GM19468 (cell line): ENCODE data around the gene APPL2.

Experiments used
- ATAC-seq: cut with Tn5 transposase; IDR thresholded peaks from one replicate; pipeline ENCODE4 v1.9.1; 2021; ENCODE audit warnings: mild to moderate bottlenecking, moderate library complexity, moderate number of reproducible peaks; ENCODE audit not compliant: unreplicated experiment; ENCODE audit errors: extremely low read depth

Gene APPL2, protein sequence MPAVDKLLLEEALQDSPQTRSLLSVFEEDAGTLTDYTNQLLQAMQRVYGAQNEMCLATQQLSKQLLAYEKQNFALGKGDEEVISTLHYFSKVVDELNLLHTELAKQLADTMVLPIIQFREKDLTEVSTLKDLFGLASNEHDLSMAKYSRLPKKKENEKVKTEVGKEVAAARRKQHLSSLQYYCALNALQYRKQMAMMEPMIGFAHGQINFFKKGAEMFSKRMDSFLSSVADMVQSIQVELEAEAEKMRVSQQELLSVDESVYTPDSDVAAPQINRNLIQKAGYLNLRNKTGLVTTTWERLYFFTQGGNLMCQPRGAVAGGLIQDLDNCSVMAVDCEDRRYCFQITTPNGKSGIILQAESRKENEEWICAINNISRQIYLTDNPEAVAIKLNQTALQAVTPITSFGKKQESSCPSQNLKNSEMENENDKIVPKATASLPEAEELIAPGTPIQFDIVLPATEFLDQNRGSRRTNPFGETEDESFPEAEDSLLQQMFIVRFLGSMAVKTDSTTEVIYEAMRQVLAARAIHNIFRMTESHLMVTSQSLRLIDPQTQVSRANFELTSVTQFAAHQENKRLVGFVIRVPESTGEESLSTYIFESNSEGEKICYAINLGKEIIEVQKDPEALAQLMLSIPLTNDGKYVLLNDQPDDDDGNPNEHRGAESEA

DNA sequence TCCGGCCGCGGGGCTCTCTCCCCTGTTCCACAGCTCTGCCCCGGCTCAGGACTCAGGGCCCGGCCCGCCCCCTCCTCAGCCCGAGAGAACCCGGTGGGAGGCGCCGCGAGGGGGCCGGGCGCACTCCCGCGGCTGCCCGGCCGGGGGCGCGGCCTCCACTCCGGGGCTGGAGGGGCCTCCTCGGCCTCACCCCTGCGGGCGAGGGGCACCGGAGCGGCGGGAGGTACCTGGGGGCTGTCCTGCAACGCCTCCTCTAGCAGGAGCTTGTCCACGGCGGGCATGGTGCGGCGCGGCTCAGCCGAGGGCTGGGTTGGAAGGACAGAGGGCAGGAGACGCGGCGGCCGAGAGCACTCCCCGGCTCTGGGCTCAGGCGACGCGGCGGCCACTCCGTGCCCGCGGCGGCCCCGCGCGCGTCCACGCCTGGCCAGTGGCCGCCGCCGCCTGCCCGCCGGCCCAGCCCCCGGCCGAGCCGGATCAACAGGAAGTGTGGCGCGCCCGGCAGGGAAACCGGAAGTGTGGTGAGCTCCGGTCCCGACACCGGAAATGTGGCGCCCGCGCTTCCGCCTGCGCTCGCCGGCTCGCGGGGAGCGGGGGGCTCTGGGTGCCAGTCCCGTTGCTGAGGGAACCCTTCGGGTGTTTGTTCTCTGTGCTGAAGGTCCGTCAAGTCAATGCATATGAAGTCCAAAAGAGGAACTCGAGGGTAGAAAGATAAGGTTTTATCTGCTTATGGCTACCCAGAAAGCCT is at the start of gene APPL2:
APPL2 (minus strand) TSS at position 443 of the 745 bp plus-strand sequence; CDS start at position 281, 162 bp downstream.
- peak; percentile 56 for ATAC-seq

DNA sequence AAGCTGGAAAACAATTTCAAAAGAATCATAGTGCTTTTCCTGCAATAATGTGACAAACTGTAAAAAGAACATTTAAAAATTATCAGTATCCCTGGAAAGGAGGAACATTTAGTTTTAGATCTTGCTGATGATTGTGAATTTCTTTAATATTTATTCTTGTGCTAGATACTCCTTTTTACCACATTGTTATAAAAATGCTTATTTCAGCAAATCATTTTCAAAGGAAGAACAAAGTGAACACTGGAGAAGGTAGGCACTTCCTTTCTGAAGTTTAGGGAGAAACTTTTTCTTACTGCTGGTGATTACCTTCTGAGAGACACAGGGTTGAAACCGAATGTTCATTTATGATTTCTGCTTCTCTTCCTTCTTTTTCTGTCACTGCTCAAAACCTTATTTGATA is 49.4 kb upstream of the APPL2 start:
- no peak for ATAC-seq

DNA sequence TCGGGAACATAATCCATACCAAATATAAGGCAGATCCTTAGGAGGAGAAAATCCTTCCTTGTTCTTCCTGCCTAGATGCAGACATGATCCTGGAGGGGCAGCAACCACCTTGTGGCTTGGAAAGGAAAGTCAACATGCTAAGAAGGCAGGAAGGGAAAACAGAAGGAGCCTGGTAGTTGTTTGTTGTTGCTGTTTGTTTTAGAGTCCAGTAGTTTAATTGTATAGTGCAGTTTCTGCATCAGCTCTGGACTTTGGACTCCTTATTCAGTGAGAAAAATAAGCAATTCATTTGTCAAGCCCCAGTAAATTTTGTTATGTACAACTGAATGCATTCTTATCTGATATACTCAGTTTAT is 45.7 kb upstream of the APPL2 start:
- no peak for ATAC-seq

DNA sequence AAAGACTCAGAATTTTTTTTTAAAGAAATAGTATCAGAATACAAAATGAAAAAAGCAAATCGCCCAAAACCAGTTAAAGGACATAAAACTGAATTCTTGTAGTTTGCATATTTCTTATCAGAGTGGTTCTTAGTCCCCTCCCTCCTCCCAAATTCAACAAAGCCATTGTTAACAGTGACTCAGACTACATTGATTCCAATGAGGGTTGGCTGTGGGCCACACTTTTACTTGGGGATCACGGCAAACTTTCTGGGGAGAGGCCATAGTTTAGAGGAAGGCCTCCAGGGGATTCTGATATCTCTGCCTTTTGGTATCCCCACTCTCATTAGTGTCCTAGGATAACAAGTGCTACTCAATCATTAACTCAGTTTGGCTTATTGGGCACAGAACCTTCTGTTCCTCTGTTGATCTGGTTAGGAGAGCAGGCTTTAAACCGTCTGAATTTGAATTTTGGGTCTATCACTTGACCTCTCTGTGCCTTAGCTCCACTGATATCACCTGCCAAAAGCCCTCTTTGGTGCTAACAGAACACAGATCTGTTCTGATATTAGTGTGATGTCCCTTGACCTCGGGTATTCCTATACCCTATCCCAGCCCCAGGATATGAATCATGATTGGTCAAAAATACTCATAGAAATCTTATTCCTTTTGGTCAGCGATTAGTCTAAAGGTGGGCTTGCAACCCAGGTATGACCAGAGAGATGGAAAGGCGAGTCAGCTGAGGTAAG is 45.2 kb upstream of the APPL2 start:
- no peak for ATAC-seq

DNA sequence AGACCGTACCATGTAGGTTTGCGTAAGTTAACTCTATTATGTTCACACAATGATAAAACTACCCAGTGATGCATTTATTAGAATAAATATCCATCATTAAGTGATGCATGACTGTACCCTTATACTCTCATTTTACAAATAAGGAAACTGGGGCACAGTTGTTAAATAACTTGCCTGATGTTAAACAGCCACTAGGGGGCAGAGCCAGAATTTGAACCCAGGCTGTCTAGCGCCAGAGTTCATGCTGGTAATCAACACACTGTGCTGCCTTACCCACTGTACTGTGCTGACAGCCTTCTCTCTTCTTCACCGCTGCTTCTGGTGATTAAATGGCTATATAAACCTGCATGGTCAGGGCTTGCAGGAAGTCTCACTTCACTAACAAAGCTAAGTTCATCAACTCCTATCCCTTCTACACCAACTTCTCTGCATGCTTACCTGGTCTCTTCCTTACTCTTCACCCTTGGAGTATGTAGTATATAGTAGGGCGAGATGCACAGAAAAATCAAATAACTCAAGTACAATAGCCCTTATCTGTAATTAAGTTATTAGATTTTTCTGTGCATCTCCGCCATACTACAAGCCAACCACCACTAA is 43.6 kb upstream of the APPL2 start:
- ATAC-seq = no peak

DNA sequence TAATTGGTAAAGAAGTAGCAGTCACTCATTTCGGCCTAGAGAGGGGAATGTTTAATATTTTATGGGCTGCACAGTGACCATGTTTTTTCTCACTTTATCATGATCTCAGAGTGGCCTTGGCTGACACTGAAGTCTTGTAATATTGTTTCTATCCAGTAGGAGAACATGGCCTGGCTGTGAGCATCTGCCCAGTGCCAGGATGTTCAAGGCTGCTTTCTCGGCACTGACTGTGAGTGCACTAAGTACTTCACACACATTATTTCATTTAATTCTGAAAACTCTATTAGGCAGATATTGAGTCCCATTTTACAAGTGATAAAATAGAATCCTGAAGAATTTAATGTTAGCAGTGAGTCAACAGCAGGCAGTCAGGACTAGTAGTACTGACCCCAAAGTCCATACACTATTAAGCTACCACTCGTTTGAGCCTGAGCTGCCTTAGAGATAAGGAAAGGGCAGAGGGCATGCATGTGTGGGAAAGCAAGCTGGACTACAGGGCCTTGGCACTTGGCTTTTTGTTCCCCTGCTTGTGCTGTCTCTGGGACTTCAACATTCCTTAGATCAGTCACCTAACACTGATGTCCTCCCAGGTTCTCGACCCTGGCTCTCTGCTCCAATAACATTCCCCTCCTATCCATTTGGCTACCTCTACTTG is 42.2 kb upstream of the APPL2 start:
- no peak for ATAC-seq

DNA sequence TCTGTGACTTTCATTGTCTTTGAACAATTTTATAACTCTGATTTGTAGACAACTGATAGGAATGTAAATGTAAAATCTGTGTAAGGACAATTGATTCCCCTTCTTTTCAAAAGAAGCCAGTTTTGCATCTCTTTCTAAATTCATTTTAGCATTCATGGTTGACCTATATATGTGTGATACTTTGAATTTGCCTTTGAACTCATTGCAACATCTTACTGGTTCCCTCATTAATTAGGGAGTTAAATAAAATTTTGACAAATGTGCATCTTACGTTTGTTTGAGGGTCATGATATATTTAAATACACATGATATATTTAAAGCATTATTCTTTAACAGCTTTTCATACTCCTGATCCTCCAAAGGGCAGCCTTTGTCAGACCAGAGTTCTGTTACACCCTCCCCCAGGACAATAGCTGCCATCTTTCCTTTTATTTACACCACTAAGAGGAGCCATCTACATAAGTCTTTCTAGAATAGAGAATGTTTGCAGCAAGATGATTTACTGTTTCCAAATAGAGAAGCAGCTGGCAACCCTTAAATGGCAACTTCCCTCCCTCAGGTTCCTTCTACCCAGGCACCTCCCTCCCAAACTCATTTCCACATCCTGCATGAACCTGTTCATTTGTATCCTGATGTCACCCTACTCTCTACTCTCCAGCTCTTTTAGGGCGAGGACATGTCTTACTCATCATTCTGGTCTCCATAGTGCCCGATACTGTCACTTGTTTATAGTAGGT is 40.2 kb upstream of the APPL2 start:
- ATAC-seq = no peak

DNA sequence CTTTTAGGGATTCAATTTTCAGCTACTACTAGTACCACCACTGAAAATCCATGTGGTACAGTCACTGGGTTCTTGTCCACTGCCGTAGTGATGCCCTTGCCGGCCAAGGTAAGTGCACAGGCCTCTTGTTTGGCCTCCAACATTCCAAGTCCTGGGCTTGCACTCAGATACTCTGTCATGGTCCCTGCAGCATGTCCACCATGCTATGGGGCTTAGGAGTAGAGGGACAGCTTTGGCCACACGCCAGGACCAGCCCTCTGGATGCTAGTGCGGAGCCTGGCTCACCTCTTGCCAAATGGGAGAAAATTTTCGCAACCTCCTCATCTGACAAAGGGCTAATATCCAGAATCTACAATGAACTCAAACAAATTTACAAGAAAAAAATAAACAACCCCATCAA is 38.6 kb upstream of the APPL2 start:
- no peak for ATAC-seq

DNA sequence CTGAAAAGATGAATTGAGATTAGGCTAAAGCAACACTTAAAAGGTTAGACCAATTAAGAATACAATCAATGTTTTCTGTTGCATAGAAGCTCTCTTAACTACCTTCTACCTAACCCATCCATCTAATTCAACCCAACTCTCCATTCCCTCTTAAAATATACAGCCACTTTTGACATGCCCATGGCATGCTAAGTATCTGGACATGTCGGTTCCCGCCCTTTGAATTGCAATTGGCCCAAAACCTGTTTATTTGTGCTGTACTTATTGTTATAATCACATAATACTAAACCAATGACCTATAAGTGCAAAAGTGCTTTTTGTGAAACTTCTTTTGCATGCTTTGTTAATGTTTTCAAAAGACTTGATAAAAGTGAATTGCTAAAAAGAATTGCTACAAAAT is 37.6 kb upstream of the APPL2 start:
- ATAC-seq = no peak

DNA sequence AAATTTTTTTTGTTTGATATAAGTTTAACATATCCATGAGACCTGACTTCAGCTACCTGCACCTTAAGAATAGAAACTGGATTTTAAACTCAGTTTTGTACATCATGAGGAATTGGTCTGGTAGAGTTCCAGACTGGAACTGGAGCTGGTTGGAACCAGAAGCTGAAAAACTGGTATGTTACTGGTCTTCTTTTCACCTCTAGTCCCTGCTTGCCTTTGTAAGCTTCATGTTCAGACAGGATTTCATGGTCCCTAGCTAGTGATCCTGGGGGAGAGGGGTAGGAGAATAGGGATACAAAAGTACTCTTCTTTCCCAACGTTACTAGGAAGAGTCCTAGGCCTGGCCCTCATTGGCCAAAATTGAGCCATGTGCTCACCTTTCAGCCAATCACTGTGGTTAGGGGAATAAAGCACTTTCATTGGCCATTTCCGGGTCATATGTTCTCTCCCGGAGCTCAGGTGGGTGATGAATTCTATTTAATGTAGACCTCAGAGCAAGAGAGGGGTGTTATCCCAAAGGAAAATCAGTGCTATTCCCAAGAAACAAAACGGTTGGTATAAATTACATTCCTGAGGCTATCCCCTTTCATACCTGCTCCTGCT is 36.9 kb upstream of the APPL2 start:
- ATAC-seq = no peak

DNA sequence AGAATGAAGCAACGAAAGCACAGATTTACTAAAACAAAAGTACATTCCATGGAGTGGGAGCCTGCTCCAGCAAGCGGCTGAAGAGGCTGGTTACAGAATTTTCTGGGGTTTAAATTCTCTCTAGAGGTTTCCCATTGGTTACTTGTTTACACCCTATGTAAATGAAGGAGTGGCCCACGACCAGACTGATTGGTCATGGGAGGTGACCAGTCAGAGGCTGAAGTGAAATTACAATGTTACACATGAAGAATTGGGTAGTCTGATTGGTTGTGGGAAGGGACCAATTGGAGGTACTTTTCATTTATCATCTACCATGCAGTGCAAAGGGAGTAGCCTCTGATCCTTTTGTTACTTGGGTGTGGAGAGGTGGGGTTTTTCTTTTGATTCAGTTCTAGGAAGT is 36.2 kb upstream of the APPL2 start:
- ATAC-seq = no peak

DNA sequence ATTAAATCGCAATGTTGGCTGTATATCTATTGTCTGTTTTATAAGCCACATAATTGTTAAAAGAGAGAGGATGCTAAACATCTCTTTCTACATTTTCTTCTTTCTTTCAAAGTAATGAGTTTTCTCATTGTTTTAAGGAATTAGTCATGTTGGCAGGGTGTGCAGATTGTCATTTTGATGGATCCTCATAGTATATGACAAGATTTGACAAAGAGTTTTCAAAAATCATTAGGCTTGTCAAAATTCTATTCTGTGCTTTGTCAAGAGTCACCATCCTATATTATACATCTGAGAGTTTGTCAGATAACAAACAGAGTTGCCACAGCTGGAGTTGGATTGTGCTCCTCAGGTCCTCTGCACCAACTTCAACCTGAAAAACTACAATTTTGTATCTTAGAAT is 35.4 kb upstream of the APPL2 start:
- ATAC-seq = no peak

DNA sequence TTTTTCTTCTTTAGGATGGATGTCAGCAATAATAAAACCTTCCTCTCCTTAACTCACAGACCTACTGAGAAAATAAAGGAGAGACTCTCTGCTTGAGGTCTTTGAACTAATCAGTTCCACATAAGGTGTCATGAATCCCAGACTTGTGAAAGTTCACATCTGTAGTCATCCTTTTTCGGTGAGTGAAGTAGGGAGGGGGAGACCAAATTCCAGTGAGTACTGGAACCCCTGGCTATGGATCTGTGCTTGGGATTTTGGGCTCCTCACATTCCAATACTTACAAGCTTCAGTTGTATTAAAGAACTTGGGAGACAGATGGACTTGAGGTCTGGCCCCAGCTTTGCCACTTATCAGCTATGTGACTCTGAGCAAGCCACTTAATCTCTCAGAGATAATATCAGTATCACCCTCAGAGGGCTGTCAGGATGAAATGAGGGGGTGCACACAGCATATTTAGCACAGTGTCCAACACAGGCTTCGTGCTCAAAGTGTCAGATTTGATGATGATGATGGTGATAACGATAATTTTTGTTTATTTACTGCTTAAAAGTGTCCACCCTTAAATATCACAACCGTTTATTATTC is 34.8 kb upstream of the APPL2 start:
- ATAC-seq = no peak

DNA sequence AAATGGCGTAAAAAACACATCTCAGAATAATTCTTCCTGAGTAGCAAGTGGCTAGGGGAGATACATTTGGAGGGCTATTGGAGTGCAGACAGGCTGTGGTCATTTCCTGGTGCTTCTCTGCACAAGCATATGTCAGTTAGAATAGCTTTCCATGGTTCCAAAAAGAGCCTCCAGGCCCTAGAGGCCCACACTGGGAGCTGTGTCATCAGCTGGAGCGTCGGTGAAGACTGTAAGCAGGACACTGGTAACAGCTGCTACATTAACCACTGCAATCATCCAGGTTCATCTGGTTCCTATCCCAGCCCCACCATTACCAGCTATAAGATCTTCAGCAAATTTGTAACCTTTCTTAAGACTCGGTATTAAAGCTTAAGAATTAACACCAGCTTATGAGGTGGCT is 31.7 kb upstream of the APPL2 start:
- ATAC-seq = no peak

DNA sequence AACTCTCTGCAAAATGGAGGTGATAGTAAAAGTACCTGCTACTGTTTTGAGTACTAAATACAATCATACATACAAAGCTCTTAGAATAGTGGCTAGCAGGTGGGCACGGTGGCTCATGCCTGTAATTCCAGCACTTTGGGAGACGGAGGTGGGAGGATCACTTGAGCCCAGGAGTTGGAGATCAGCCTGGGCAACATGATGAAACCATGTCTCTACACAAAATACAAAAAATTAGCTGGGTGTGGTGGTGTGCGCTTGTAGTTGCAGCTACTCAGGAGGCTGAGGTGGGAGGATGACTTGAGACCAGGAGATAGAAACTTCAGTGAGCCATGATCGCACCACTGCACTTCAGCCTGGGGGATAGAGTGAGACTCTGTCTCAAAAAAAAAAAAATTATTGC is 28.8 kb upstream of the APPL2 start:
- no peak for ATAC-seq

DNA sequence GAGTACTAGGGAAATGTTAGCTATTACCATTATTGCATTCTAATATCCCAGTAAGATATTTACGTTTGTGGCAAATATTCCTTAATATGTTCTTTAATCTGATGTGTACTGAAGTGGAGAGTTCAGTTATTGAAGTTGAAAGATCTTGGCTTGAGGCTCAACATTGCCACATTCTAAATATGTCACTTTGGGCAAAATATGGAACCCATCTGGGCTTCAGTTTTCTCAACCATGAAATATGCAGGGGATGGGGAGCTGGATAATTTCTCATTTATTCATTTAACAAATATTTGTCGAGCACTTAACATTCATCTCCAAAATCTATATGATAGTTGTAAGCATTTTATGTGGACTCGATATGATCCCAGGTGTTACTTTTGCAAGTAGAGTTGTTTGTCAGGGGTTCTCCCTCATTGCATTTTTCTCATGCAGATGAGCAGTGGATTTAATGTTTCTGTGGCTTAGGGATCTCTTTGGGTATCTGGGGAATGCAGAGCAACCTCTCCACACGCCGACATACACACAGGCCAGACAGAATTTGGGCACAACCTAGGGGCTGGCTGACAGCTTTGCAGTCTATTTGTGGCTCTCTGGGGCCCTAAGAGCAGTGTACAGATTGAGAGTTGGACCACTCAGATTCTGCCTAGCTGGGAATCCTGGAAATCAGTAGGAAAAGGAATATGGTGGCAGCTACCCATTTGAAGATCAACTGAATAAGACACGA is 26.6 kb upstream of the APPL2 start:
- no peak for ATAC-seq

DNA sequence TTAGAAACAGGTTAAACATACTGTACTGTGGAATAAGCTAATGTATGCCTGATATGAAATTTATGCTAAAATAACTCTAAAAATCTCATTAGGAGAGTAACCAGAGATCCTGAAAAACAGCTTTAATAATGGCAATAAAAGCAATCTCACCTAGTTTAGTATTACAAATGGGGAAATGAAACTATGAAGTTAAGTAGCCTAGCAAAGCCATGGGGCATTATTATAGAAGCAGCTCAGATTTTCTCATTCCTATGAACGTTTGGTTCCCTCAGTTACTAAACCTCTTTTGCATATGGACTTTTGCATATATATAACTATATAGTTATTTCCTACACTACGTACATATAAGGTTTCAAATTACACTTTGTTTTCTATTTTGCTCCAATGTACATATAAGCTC is 25.0 kb upstream of the APPL2 start:
- no peak for ATAC-seq

DNA sequence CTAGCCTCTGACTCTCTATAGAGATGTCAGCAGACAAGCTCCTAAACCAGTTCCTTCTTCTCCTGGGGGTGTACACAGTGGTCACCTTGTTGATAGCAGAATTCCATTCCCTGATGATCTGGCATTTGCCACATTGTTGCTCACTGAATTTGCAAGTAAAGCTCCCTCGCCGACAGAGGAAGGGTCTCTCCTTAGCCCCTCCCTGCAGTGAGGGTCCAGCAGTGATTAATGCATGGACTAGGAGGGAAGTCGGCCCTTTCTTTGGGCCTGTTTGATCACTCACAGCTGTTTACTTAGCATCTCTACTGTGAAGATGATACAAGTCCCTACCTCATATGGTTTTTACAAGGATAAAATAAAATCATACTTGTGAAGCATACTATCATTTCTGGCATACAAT is 23.3 kb upstream of the APPL2 start:
- ATAC-seq = no peak
